Retinal pigment epithelial cell (primary cell): ENCODE measurements around the gene AMH.

Experiments
- DNase-seq: peaks from one replicate; pipeline ENCODE4 v3.0.0-alpha.2; 2010; ENCODE audit warnings: low read depth
- H3K4me3 ChIP-seq: 2 replicates; pipeline ENCODE4 v1.5.1; 2011; ENCODE audit warnings: mild to moderate bottlenecking, low read length, control low read depth, moderate library complexity
- TF ChIP-seq, protein P1 (sequence below): conservative IDR thresholded peaks from 2 replicates; pipeline ENCODE4 v1.5.1; 2011; ENCODE audit warnings: low read depth, low read length, control low read depth, inconsistent platforms

The AMH gene

DNA sequence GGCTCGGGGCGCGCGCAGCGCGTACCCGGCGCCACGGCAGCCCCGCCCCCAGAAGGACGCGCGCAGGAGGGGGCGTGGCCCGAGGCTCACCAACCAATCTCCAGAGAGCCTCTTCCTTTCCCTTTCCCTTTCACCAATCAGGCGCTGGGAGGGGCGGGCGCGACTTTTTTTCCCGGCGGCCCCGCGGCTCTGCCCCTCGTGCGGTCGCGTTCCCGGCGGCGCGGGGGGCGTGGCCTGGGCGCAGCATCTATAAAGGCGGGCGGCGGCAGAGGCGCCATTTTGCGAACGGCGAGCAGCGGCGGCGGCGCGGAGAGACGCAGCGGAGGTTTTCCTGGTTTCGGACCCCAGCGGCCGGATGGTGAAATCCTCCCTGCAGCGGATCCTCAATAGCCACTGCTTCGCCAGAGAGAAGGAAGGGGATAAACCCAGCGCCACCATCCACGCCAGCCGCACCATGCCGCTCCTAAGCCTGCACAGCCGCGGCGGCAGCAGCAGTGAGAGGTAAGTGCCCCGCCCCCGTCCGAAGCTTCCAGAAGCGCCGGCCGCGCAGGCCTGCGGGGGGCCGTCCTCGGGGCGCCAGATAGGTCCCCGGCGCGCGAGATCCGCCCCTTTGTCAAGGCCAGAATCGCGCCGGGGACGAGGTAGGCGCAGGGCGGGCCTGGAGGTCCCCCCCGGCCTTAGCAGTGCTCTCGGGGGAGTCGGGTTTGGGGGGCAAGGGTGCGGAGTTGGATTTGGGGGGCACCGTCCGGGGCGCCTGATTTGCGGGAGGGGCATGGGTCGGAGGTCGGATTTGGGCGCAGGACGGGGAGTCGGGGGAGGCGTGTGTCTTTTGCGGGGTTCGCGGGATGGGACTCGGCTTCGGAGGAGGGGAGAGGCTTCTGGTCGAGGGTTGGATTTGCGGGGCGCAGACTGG, 20.4 kb downstream of the AMH start:
- TF ChIP-seq, protein P1, sequence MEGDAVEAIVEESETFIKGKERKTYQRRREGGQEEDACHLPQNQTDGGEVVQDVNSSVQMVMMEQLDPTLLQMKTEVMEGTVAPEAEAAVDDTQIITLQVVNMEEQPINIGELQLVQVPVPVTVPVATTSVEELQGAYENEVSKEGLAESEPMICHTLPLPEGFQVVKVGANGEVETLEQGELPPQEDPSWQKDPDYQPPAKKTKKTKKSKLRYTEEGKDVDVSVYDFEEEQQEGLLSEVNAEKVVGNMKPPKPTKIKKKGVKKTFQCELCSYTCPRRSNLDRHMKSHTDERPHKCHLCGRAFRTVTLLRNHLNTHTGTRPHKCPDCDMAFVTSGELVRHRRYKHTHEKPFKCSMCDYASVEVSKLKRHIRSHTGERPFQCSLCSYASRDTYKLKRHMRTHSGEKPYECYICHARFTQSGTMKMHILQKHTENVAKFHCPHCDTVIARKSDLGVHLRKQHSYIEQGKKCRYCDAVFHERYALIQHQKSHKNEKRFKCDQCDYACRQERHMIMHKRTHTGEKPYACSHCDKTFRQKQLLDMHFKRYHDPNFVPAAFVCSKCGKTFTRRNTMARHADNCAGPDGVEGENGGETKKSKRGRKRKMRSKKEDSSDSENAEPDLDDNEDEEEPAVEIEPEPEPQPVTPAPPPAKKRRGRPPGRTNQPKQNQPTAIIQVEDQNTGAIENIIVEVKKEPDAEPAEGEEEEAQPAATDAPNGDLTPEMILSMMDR: no peak
- DNase-seq: peak; percentile 72
- peak overlapping the region; percentile 95 for H3K4me3 ChIP-seq

DNA sequence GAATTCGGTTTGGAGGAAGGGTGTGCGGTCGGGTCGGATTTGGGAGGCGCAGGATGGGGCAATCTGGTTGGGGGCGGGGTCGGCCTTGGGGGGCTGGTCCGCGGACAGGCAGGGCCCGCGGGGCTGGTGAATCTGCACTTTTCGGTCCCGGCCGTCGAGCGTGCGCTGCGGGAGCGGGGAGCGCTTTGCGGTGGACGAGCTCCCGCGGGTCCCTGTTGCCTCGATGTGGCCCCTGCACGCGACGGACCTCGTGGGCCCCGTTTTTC, 21.0 kb downstream of the AMH start:
- DNase-seq: no peak
- peak overlapping the region; percentile 95 for H3K4me3 ChIP-seq
- TF ChIP-seq, protein P1: no peak

DNA sequence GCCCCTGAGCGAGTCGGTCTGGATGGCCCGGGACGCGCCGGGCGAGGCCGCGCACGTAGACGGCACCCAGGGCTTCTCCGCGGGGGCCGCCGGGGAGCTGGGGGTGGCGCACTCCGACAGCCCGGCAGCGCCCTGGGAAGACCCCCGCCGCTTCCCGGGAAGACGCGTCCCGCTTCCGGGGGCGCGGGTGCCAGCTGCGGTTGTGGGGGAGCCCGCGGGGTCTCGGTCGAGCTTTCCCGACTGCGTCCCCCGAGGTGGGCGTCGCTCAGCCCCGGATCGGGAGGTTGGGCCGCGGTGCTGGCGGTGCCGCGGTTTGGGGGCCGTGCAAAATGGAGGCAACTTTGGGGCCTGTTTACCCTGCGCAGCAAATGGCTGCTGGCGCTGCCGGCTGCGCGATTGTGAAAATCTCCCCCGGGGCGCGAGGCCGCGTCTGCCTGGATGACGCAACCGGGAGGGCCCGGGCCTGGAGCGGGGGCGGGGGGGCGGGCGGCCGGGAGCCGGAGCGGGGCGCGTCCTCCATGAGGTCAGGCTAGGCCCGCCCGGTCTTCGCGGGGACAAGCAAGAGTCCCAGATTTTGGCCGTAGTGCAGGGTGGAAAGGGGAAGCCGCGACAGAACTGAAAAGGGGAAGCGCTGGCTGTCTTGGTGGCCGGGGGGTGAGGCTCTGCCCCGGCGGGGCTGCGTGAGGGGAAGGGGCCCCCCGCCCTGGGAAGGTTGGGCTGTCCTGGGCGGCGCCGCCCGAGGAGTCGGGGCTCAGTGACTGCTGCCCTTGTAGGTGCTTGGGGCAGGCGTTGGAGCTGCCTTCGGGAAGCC, 21.5 kb downstream of the AMH start:
- TF ChIP-seq, protein P1: no peak
- peak overlapping the region; percentile 95 for H3K4me3 ChIP-seq
- peak; percentile 26 for DNase-seq

DNA sequence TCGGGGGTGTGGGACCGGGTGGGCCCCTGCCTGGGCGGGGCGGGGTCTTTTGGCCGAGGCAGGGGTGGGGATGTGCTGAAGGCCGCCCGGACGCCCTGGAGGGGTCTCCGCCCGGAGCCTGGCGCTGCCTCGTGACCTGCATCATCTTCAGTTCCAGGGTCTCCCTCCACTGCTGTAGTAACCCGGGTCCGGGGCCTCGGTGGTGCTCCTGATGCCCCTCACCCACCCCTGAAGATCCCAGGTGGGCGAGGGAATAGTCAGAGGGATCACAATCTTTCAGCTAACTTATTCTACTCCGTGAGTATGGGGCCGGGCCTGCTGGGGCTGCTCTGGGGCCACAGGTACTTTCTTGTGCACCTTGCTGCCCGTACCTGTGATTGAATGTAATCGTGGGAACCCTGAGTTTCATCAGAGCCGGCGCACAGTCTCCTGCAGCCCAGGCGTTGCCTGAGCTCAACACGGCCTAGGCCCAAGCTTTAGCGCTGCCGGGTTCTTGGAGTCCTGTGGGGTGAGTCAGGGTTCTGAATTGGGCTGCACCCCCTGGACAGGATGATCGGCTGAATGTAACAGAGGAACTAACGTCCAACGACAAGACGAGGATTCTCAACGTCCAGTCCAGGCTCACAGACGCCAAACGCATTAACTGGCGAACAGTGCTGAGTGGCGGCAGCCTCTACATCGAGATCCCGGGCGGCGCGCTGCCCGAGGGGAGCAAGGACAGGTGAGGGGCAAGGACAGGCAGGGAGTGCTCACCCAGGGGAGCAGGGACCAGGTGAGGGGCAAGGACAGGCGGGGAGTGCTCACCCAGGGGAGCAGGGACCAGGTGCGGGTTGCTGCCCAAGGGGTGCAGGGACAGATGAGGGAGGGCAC, 22.3 kb downstream of the AMH start:
- H3K4me3 ChIP-seq: peak overlapping the region; percentile 95
- TF ChIP-seq, protein P1: no peak
- DNase-seq: no peak

DNA sequence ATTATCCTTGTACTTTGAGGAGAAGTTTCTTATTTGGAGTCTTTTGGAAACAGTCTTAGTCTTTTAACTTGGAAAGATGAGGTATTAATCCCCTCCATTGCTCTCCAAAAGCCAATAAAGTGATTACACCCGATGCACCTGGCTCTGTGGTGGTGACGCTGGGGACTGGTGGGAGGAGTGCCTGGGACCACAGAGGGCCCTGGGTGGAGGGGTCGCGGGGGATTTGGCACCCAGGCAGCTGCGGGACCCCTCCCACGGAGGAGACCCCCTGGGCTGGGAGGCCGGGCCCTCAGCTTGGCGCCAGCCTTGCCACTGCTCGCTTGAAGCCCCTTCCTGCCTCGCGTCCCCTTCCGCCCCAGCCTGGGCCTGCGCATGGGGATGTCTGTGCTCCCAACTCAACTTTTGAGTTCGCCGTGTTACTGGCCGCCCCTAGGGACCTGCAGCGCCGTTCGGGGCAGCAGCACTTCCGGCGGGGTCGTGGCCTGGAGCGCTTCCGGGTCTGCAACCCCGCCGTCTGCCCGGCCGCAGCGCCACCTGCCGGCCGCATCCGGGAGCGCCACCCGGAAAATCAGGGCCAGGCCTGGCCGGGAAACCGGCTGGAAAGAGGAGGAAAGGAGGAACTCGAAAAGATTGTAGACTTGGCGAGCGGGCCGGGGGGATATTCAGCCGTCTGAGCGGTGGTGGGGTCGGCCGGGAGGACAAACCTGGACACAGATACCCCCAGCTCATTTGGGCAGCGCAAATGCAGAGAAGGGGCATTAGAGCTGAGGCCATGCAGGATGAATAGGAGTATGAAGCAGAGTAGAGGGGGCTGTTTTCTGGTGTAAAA, 24.4 kb downstream of the AMH start:
- peak; percentile 22 for DNase-seq
- TF ChIP-seq, protein P1: peak; percentile 82
- H3K4me3 ChIP-seq: peak overlapping the region; percentile 21

DNA sequence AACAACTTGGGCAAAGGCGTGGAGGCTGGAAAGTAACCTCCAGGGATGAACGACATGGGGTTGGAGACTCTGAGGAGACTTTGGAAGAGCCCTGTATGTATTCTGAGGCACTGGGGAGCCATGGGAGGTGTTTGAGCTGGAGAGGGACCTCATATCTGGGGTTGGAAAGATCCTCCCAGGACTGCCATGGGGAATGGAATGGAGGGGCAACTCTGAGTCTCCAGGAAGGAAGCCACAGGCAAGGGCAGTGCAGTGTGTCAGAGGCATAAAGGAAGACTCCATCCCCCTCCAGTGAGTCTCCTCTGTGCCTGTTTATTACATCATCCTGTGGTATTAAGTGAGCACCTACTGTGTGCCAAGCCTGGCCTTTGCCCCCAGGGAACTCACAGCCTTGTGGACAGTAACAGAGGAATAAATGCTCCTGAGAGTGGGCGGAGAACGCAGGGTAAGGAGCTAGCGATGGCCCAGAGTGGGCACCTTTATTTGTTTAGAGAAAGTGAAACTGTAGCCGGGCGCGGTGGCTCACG, 25.1 kb downstream of the AMH start:
- DNase-seq: no peak
- TF ChIP-seq, protein P1: no peak
- H3K4me3 ChIP-seq: no peak overlapping the region
